HepG2 (cell line): ENCODE data around the gene LENG1. TPM values are rescaled to one million over a fixed set of nuclear protein-coding genes. Genes with fewer than 3 reads are reported as not detected.

Experiments used
- ARHGAP35 ChIP-seq: sonication (generic); formaldehyde crosslinking; IDR thresholded peaks from 2 replicates; pipeline ENCODE4 v1.9.0; 2022; ENCODE audit warnings: mild to moderate bottlenecking, inconsistent platforms, moderate library complexity, missing genetic modification reagents, borderline replicate concordance
- BCL6 ChIP-seq: IDR thresholded peaks from 2 replicates; pipeline ENCODE4 v1.6.1; 2016; ENCODE audit warnings: missing genetic modification reagents, missing compliant biosample characterization
- CENPT ChIP-seq: sonication (generic); formaldehyde crosslinking; IDR thresholded peaks from 2 replicates; pipeline ENCODE4 v1.8.0; 2022; ENCODE audit warnings: low read depth, mild to moderate bottlenecking, moderate library complexity, missing genetic modification reagents
- FOXA3 ChIP-seq: IDR thresholded peaks from 2 replicates; pipeline ENCODE4 v1.6.1; 2016; ENCODE audit warnings: missing genetic modification reagents, missing compliant biosample characterization
- HMG20A ChIP-seq: IDR thresholded peaks from 2 replicates; pipeline ENCODE4 v1.6.1; 2016; ENCODE audit warnings: borderline replicate concordance
- HMGXB3 ChIP-seq: sonication (generic); formaldehyde crosslinking; IDR thresholded peaks from 2 replicates; pipeline ENCODE4 v1.4.0; 2020; ENCODE audit warnings: missing genetic modification reagents, borderline replicate concordance
- KDM1A ChIP-seq: IDR thresholded peaks from 2 replicates; pipeline ENCODE4 v1.6.1; 2016; ENCODE audit warnings: missing compliant biosample characterization
- MTERF4 ChIP-seq: sonication (generic); formaldehyde crosslinking; IDR thresholded peaks from 2 replicates; pipeline ENCODE4 v1.8.0; 2023; ENCODE audit warnings: mild to moderate bottlenecking, missing genetic modification reagents
- NKX3-1 ChIP-seq: sonication (generic); formaldehyde crosslinking; IDR thresholded peaks from 2 replicates; pipeline ENCODE4 v1.5.0; 2020; ENCODE audit warnings: missing genetic modification reagents
- NR2F6 ChIP-seq, 2 experiments: IDR thresholded peaks; 2 replicates each; pipeline ENCODE4 v1.6.1; 2016; ENCODE audit warnings: antibody characterized with exemption in 1 of 2, mild to moderate bottlenecking in 1 of 2
- PCBP2 ChIP-seq: fragments of 200-400 bp; formaldehyde crosslinking; optimal IDR thresholded peaks from 2 replicates; pipeline ENCODE3; 2018; ENCODE audit warnings: low read length, low read depth; ENCODE audit not compliant: poor library complexity, severe bottlenecking
- PHF21A ChIP-seq: sonication (generic); formaldehyde crosslinking; IDR thresholded peaks from 2 replicates; pipeline ENCODE4 v1.5.0; 2020; ENCODE audit warnings: mild to moderate bottlenecking, missing genetic modification reagents
- POLR2AphosphoS5 ChIP-seq: IDR thresholded peaks from 2 replicates; pipeline ENCODE4 v1.6.1; 2012; ENCODE audit warnings: low read depth, low read length
- RBM39 ChIP-seq: fragments of 200-400 bp; formaldehyde crosslinking; IDR thresholded peaks from one replicate; pipeline ENCODE4 v1.6.1; 2018; ENCODE audit warnings: antibody characterized with exemption, mild to moderate bottlenecking, low read depth, low read length; ENCODE audit not compliant: poor library complexity, severe bottlenecking
- THRA ChIP-seq: sonication (generic); formaldehyde crosslinking; IDR thresholded peaks from 2 replicates; pipeline ENCODE4 v1.4.0; 2020; ENCODE audit warnings: missing genetic modification reagents, borderline replicate concordance
- ZNF264 ChIP-seq: sonication (generic); formaldehyde crosslinking; IDR thresholded peaks from 2 replicates; pipeline ENCODE4 v1.4.0; 2020; ENCODE audit warnings: missing genetic modification reagents
- ZNF430 ChIP-seq: sonication (generic); formaldehyde crosslinking; IDR thresholded peaks from 2 replicates; pipeline ENCODE4 v1.9.0; 2021; ENCODE audit warnings: mild to moderate bottlenecking, missing genetic modification reagents
- ZNF496 ChIP-seq: sonication (generic); formaldehyde crosslinking; IDR thresholded peaks from 2 replicates; pipeline ENCODE4 v1.8.1; 2023; ENCODE audit warnings: mild to moderate bottlenecking, moderate library complexity, missing genetic modification reagents; ENCODE audit not compliant: insufficient replicate concordance
- ZNF574 ChIP-seq: sonication (generic); formaldehyde crosslinking; IDR thresholded peaks from 2 replicates; pipeline ENCODE4 v1.4.0; 2020; ENCODE audit warnings: missing genetic modification reagents
- ZNF772 ChIP-seq: sonication (generic); formaldehyde crosslinking; IDR thresholded peaks from 2 replicates; pipeline ENCODE4 v1.5.0; 2020; ENCODE audit warnings: mild to moderate bottlenecking, missing genetic modification reagents
- ZNF878 ChIP-seq: sonication (generic); formaldehyde crosslinking; IDR thresholded peaks from 2 replicates; pipeline ENCODE4 v1.8.1; 2023; ENCODE audit warnings: mild to moderate bottlenecking, missing genetic modification reagents, moderate library complexity
- ZNF883 ChIP-seq: sonication (generic); formaldehyde crosslinking; IDR thresholded peaks from 2 replicates; pipeline ENCODE4 v1.5.1; 2020; ENCODE audit warnings: mild to moderate bottlenecking, missing genetic modification reagents; ENCODE audit errors: not compliant biosample characterization
- polyA plus RNA-seq, 8 experiments: library from polyadenylated mRNA; depleted of rRNA in 3 of 8; stranded (reverse) in 7 of 8; unstranded in 1 of 8; fragments of >200 nt; fragmentation: Illumina TruSeq in 4 of 8; extraction: Trizol in 4 of 8; gene quantifications; 2 replicates each; pipeline versions ENCODE4 v1.2.1 to v1.2.3, GENCODE V29; 2011 to 2016; ENCODE audit warnings: low read depth in 4 of 8, missing spikeins in 1 of 8, mixed read lengths in 1 of 8; ENCODE audit not compliant: insufficient read depth in 1 of 8
- total RNA-seq, 5 experiments: library from RNA; depleted of rRNA; stranded (reverse); fragments of >200 nt; fragmentation: Illumina TruSeq; extraction: Trizol; gene quantifications; 2 replicates each; pipeline ENCODE4 v1.2.3, GENCODE V29; 2016; ENCODE audit warnings: low read depth in 1 of 5

Gene LENG1
- total and polyA plus RNA-seq, 2 of the 13 experiments (the other 11 are each of a cell fraction or from before 2014, with no cell fraction given), result 1.8 to 3.8 TPM

- TF ChIP-seq ZNF574 (CRISPR knock-in tag), result peak; percentile 64
- TF ChIP-seq PHF21A (CRISPR knock-in tag), result no peak
- no peak for TF ChIP-seq NKX3-1 (CRISPR knock-in tag)
- peak; percentile 25; the same call in 1 of the 2 replicates for TF ChIP-seq FOXA3 (CRISPR knock-in tag)
- no peak for TF ChIP-seq ARHGAP35
- no peak for TF ChIP-seq MTERF4 (CRISPR knock-in tag)
- peak; percentile 15; the same call in 1 of the 2 replicates for TF ChIP-seq HMGXB3 (CRISPR knock-in tag)
- TF ChIP-seq RBM39, result no peak
- peak; percentile 47; the same call in 1 of the 2 replicates for TF ChIP-seq HMG20A
- no peak for TF ChIP-seq CENPT
- no peak for TF ChIP-seq ZNF883 (CRISPR knock-in tag)
- TF ChIP-seq POLR2AphosphoS5, result peak; percentile 19; the same call in 1 of the 2 replicates
- TF ChIP-seq ZNF496 (CRISPR knock-in tag), result no peak
- TF ChIP-seq BCL6, result peak; percentile 94
- TF ChIP-seq ZNF878 (CRISPR knock-in tag), result no peak
- no peak for TF ChIP-seq ZNF430
- TF ChIP-seq KDM1A (CRISPR knock-in tag), result no peak
- no peak for TF ChIP-seq ZNF264
- no peak for TF ChIP-seq NR2F6 (IDR thresholded peaks at IDR 0.05)
- peak; percentile 23; the same call in 1 of the 2 replicates for TF ChIP-seq NR2F6 (CRISPR knock-in tag; IDR thresholded peaks at IDR 0.05)
- TF ChIP-seq PCBP2, result no peak
- peak; percentile 86; the same call in 1 of the 2 replicates for TF ChIP-seq THRA (CRISPR knock-in tag)
- no peak for TF ChIP-seq ZNF772 (CRISPR knock-in tag)
Observed at GRCh38 chr19:54203151-54203611, 43.7 kb upstream of the LENG1 start (continued).
